WTC11 (cell line): ENCODE measurements around the gene ARAP1. TPM values are rescaled to one million over a fixed set of nuclear protein-coding genes. Genes with fewer than 3 reads are reported as not detected.

Experiments used
- ATAC-seq: fragments of 200-7000 bp; cut with Tn5 transposase; 2 replicates; pipeline ENCODE4 v1.10.0; 2021; ENCODE audit warnings: mild to moderate bottlenecking, moderate library complexity
- CTCF ChIA-PET: fragments of 300-600 bp; sonication (Branson Sonifier 250); formaldehyde crosslinking; loops from one replicate; lab custom pipeline; 2021; ENCODE audit warnings: antibody characterized with exemption; lab: Charles Lee
- POLR2A ChIA-PET: fragments of 350-600 bp; sonication (Branson Sonifier 250); formaldehyde crosslinking; loops from one replicate; lab custom pipeline; 2021; ENCODE audit warnings: antibody characterized with exemption; lab: Charles Lee
- DNase-seq: peaks from one replicate; pipeline ENCODE4 v3.0.0; 2021; ENCODE audit warnings: low spot score
- H3K27ac Mint-ChIP-seq: 2 replicates; pipeline ENCODE4 v1.8.0; 2021; ENCODE audit warnings: mixed read lengths
- H3K27me3 Mint-ChIP-seq: 2 replicates; pipeline ENCODE4 v1.8.0; 2021; ENCODE audit warnings: low read depth, mild to moderate bottlenecking, moderate library complexity, mixed read lengths
- H3K36me3 Mint-ChIP-seq: 2 replicates; pipeline ENCODE4 v1.8.0; 2021; ENCODE audit warnings: mixed read lengths
- H3K4me1 Mint-ChIP-seq: 2 replicates; pipeline ENCODE4 v1.8.0; 2022; ENCODE audit warnings: mixed read lengths
- H3K4me3 Mint-ChIP-seq: 2 replicates; pipeline ENCODE4 v1.8.0; 2021; ENCODE audit warnings: mild to moderate bottlenecking, moderate library complexity, mixed read lengths
- H3K9me3 Mint-ChIP-seq: 2 replicates; pipeline ENCODE4 v1.8.0; 2021; ENCODE audit warnings: mixed read lengths
- ARID4B ChIP-seq: sonication (generic); formaldehyde crosslinking; IDR thresholded peaks from 2 replicates; pipeline ENCODE4 v1.8.0; 2023; ENCODE audit warnings: missing genetic modification reagents, mild to moderate bottlenecking, borderline replicate concordance
- E2F4 ChIP-seq: sonication (generic); formaldehyde crosslinking; IDR thresholded peaks from 2 replicates; pipeline ENCODE4 v1.8.1; 2022; ENCODE audit warnings: low read depth, mild to moderate bottlenecking, moderate library complexity, missing genetic modification reagents, borderline replicate concordance
- E2F5 ChIP-seq: sonication (generic); formaldehyde crosslinking; IDR thresholded peaks from 2 replicates; pipeline ENCODE4 v1.8.1; 2022; ENCODE audit warnings: mild to moderate bottlenecking, moderate library complexity, missing genetic modification reagents
- ESRRA ChIP-seq: sonication (generic); formaldehyde crosslinking; IDR thresholded peaks from 2 replicates; pipeline ENCODE4 v1.8.1; 2022; ENCODE audit warnings: mild to moderate bottlenecking, missing genetic modification reagents, borderline replicate concordance
- ETV6 ChIP-seq: sonication (generic); formaldehyde crosslinking; IDR thresholded peaks from 2 replicates; pipeline ENCODE4 v1.8.1; 2022; ENCODE audit warnings: mild to moderate bottlenecking, missing genetic modification reagents
- FOXP4 ChIP-seq: sonication (generic); formaldehyde crosslinking; IDR thresholded peaks from 2 replicates; pipeline ENCODE4 v1.8.0; 2022; ENCODE audit warnings: mild to moderate bottlenecking, missing genetic modification reagents
- HMGA2 ChIP-seq: fragments of 250-450 bp; sonication (Bioruptor Pico); IDR thresholded peaks from 2 replicates; pipeline ENCODE4 v1.4.0; 2021; ENCODE audit warnings: mild to moderate bottlenecking, moderate library complexity
- KAT7 ChIP-seq: sonication (generic); formaldehyde crosslinking; IDR thresholded peaks from 2 replicates; pipeline ENCODE4 v1.8.1; 2023; ENCODE audit warnings: missing genetic modification reagents, mild to moderate bottlenecking, borderline replicate concordance
- NR1H2 ChIP-seq: sonication (generic); formaldehyde crosslinking; IDR thresholded peaks from 2 replicates; pipeline ENCODE4 v1.9.0; 2021; ENCODE audit warnings: mild to moderate bottlenecking, moderate library complexity, missing genetic modification reagents
- OVOL2 ChIP-seq: fragments of 250-450 bp; sonication (Bioruptor Pico); IDR thresholded peaks from 2 replicates; pipeline ENCODE4 v1.9.0; 2021; ENCODE audit warnings: mild to moderate bottlenecking, borderline replicate concordance
- PRDM15 ChIP-seq: sonication (generic); formaldehyde crosslinking; IDR thresholded peaks from 2 replicates; pipeline ENCODE4 v1.8.0; 2022; ENCODE audit warnings: missing genetic modification reagents
- PRRX2 ChIP-seq: fragments of 250-450 bp; sonication (Bioruptor Pico); IDR thresholded peaks from 2 replicates; pipeline ENCODE4 v1.8.0; 2021; ENCODE audit warnings: mild to moderate bottlenecking
- SP1 ChIP-seq: sonication (generic); formaldehyde crosslinking; conservative IDR thresholded peaks from 2 replicates; pipeline ENCODE4 v1.8.1; 2022; ENCODE audit warnings: missing genetic modification reagents
- TP53 ChIP-seq: sonication (generic); formaldehyde crosslinking; IDR thresholded peaks from 2 replicates; pipeline ENCODE4 v1.8.1; 2023; ENCODE audit warnings: mild to moderate bottlenecking, missing genetic modification reagents
- ZNF138 ChIP-seq: sonication (generic); formaldehyde crosslinking; conservative IDR thresholded peaks from 2 replicates; pipeline ENCODE4 v1.8.1; 2022; ENCODE audit warnings: mild to moderate bottlenecking, moderate library complexity, missing genetic modification reagents
- ZNF423 ChIP-seq: fragments of 250-450 bp; sonication (Bioruptor Pico); IDR thresholded peaks from 2 replicates; pipeline ENCODE4 v2.1.2; 2022; ENCODE audit warnings: mild to moderate bottlenecking, moderate library complexity
- total RNA-seq: library from RNA; stranded (reverse); gene quantifications from 3 replicates; pipeline ENCODE4 v1.2.3, GENCODE V29; 2021

ARAP1 gene
- total RNA-seq, 1 experiment from 2014 or later: 98.8 TPM

- ChIA-PET POLR2A (no interaction called here), CTCF (no interaction called here)
Measured at GRCh38 chr11:72719551-72719950, 32.7 kb downstream of the ARAP1 start.

GRCh38 chr11:72719144-72719543, 33.1 kb downstream of the ARAP1 start:
- Mint-ChIP-seq H3K27ac (no peak overlapping the region), H3K27me3 (no peaks in the 10 kb centered on the region), H3K4me3 (no peak overlapping the region), H3K4me1 (peaks cover 9% of the 10 kb centered on the region), H3K36me3 (no peaks in the 10 kb centered on the region), H3K9me3 (no peaks in the 10 kb centered on the region)
- ChIA-PET CTCF (interaction anchor here (0.5 to 1.0 kb wide), 2 partner anchors 35 to 138 kb away, joined by 3 to 5 read pairs; no protein-coding TSS in a partner anchor), POLR2A (no interaction called here)
- DNase-seq: no peak
- TF ChIP-seq ETV6 (no peak), NR1H2 (CRISPR knock-in tag) (no peak), PRRX2 (CRISPR knock-in tag) (no peak), ARID4B (CRISPR knock-in tag) (no peak), PRDM15 (no peak), ESRRA (no peak), SP1 (CRISPR knock-in tag) (no peak), ZNF423 (no peak), ZNF138 (no peak), E2F5 (no peak), OVOL2 (CRISPR knock-in tag) (no peak), E2F4 (CRISPR knock-in tag) (no peak)
- ATAC-seq: no peak

More at GRCh38 chr11:72719551-72719950, 32.7 kb downstream of the ARAP1 start:
- Mint-ChIP-seq H3K4me3 (no peak overlapping the region), H3K9me3 (no peaks in the 10 kb centered on the region), H3K4me1 (peaks cover 9% of the 10 kb centered on the region), H3K27ac (no peak overlapping the region), H3K27me3 (no peaks in the 10 kb centered on the region), H3K36me3 (no peaks in the 10 kb centered on the region)
- TF ChIP-seq FOXP4 (CRISPR knock-in tag): no peak
- no peak for TF ChIP-seq KAT7
- no peak for TF ChIP-seq TP53
- TF ChIP-seq HMGA2: no peak
- ATAC-seq: no peak
- no peak for DNase-seq
